Esophagus squamous epithelium (tissue), 4 donors: ENCODE results near the gene RPRD2.

Experiments used
- POLR2A ChIP-seq, 4 donors: fragments of 450-650 bp; IDR thresholded peaks; one replicate each; pipeline ENCODE4 v1.6.1; 2017; ENCODE audit warnings: antibody characterized with exemption in 4 of 4, mild to moderate bottlenecking in 4 of 4, moderate library complexity in 3 of 4
- TF ChIP-seq, protein P1 (sequence below), 6 experiments: fragments of 450-650 bp in 4 of 6; fragments of 200-600 bp in 2 of 6; sonication (generic) in 2 of 6; IDR thresholded peaks; one replicate each; pipeline ENCODE4 v1.5.1; 2016 to 2019; ENCODE audit warnings: antibody characterized with exemption in 6 of 6, mild to moderate bottlenecking in 4 of 6, moderate library complexity in 4 of 6

DNA sequence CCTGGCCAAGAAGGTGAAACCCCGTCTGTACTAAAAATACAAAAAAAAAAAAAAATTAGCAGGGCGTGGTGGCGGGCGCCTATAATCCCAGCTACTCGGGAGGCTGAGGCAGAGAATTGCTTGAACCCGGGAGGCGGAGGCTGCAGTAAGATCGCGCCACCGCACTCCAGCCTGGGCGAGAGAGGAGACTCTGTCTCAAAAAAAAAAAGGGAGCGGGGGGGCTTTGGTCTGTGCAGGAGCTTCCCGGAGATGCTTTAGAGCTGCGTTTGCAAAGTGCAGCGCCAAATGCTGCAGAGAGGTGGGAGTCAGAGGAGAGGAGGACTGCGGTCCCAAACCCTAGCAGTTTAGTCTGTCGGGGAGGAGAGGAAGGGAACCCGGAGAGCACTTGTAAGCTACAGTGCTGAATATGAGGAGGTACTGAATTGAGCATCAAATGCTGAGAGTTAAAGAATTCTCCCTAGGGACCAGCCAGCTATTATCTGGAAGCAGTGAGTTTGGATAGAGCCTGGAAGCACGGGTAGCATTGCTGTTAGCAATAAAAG is 152.2 kb downstream of the RPRD2 start:
- TF ChIP-seq, protein P1, sequence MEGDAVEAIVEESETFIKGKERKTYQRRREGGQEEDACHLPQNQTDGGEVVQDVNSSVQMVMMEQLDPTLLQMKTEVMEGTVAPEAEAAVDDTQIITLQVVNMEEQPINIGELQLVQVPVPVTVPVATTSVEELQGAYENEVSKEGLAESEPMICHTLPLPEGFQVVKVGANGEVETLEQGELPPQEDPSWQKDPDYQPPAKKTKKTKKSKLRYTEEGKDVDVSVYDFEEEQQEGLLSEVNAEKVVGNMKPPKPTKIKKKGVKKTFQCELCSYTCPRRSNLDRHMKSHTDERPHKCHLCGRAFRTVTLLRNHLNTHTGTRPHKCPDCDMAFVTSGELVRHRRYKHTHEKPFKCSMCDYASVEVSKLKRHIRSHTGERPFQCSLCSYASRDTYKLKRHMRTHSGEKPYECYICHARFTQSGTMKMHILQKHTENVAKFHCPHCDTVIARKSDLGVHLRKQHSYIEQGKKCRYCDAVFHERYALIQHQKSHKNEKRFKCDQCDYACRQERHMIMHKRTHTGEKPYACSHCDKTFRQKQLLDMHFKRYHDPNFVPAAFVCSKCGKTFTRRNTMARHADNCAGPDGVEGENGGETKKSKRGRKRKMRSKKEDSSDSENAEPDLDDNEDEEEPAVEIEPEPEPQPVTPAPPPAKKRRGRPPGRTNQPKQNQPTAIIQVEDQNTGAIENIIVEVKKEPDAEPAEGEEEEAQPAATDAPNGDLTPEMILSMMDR (IDR thresholded peaks at IDR 0.05), result peak in 1 of 6 experiments; percentile 2
- no peak for TF ChIP-seq POLR2A (IDR thresholded peaks at IDR 0.05)
